ENCODE measurements around the gene MRPL38. TPM values are rescaled to one million over a fixed set of nuclear protein-coding genes. Genes with fewer than 3 reads are reported as not detected.

The MRPL38 gene
- total RNA-seq, 2 experiments from 2014 or later, result 112 to 198 TPM

- H3K4me2 ChIP-seq (ENCODE audit: low read length), result peak overlapping the region; percentile 91
- peak overlapping the region; percentile 71 for H3K4me3 ChIP-seq (ENCODE audit: low read depth, low read length, poor library complexity, severe bottlenecking)
- no TSS peak for BruUV-seq (replicated peaks)
- no peaks in the 10 kb centered on the region for H3K9me2 ChIP-seq (ENCODE audit: insufficient read depth, low read length)
- H3K79me2 ChIP-seq (ENCODE audit: insufficient read depth, low read depth, low read length), result no peaks in the 10 kb centered on the region
- ChIA-PET POLR2A (interaction anchor here (0.6 to 3.5 kb wide), 12 partner anchors 9 to 892 kb away, joined by 3 to 28 read pairs (median 5); partner anchors contain the start of gene WBP2), CTCF (ENCODE audit: unreplicated experiment) (interaction anchor here (0.6 to 1.3 kb wide), 9 partner anchors 11 to 625 kb away, joined by 3 to 6 read pairs (median 4); no protein-coding TSS in a partner anchor)
- TF ChIP-seq EZH2phosphoT487 (IDR thresholded peaks at IDR 0.05; ENCODE audit: borderline replicate concordance, low read depth, low read length) (no peak), CTCF (conservative IDR thresholded peaks at IDR 0.05; ENCODE audit: low read length) (no peak)
- 0 out of 2 replicates have a peak, but pooled peaks cover 7% of the 10 kb centered on the region for H3K36me3 ChIP-seq (ENCODE audit: insufficient read depth, low read length)
- peak overlapping the region; percentile 82 for H3K27ac ChIP-seq (ENCODE audit: low read depth, low read length, poor library complexity, severe bottlenecking)
- no peak for DNase-seq (ENCODE audit: low spot score)
- intact Hi-C loops (cut with micrococcal nuclease; ENCODE audit: unreplicated experiment), result loop anchor here (1.0 kb wide), 3 partner anchors 20 to 103 kb away; partner anchors contain the start of genes ACOX1, TEN1, TRIM65 and WBP2
- peak overlapping the region; percentile 70 for H2AFZ ChIP-seq (ENCODE audit: low read length)
- H3K4me1 ChIP-seq (ENCODE audit: insufficient read depth, low read length, poor library complexity, severe bottlenecking), result peaks cover 41% of the 10 kb centered on the region
- H3K9me3 ChIP-seq (ENCODE audit: low read length), result no peaks in the 10 kb centered on the region
- H4K20me1 ChIP-seq (ENCODE audit: insufficient read depth, low read length), result no peaks in the 10 kb centered on the region
These were observed 28.8 kb downstream of the MRPL38 start for GRCh38 chr17:75875940-75876189.

DNA sequence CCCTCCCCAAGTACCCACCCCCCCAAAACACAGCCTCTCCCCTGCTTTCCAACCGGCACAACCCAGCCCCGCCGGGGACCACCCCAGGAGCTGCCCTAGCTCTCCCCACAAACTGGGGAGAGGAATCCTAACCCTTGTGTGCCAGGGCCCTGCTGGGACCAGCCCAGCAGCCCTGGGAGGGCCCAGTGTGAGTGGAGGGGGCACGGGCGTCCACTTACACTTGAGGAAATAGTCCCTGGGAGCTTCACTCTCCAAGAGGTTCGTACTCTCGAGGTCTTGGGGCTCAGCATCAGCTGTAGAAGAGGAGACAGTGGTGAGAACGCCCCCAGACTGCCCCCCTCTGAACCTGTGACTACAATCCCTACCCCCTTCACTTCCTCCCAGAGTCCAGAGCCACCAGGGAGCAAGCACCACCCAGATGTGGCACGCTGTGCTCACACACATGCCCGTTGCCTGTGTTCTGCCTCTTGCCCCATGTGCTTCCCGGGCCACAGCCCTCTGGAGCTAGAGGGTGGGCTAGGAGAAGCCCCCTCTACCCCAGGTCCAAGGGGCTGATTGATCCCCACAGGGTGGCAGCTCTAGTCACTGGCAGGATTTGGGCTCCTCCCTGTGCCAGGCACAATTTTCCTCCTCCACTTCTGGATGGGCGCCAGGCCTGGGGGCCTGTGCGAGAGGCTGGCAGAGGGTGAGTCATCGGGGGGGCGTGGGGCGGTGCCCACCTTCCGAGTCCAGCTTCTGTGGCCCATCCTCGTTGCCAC lies 29.3 kb downstream of the MRPL38 start:
- intact Hi-C loops (cut with micrococcal nuclease; ENCODE audit: unreplicated experiment), result no loop called here
- Histone ChIP-seq H3K9me3 (ENCODE audit: low read length) (no peaks in the 10 kb centered on the region), H3K4me2 (ENCODE audit: low read length) (peak overlapping the region; percentile 91), H3K27ac (ENCODE audit: low read depth, low read length, poor library complexity, severe bottlenecking) (peak overlapping the region; percentile 82), H2AFZ (ENCODE audit: low read length) (peak overlapping the region; percentile 70), H3K4me1 (ENCODE audit: insufficient read depth, low read length, poor library complexity, severe bottlenecking) (peaks cover 41% of the 10 kb centered on the region), H3K79me2 (ENCODE audit: insufficient read depth, low read depth, low read length) (no peaks in the 10 kb centered on the region), H3K4me3 (ENCODE audit: low read depth, low read length, poor library complexity, severe bottlenecking) (peak overlapping the region; percentile 71), H3K36me3 (ENCODE audit: insufficient read depth, low read length) (0 out of 2 replicates have a peak, but pooled peaks cover 7% of the 10 kb centered on the region), H3K9me2 (ENCODE audit: insufficient read depth, low read length) (no peaks in the 10 kb centered on the region), H4K20me1 (ENCODE audit: insufficient read depth, low read length) (no peaks in the 10 kb centered on the region)
- TF ChIP-seq EZH2phosphoT487 (IDR thresholded peaks at IDR 0.05; ENCODE audit: borderline replicate concordance, low read depth, low read length), result no peak
- TF ChIP-seq CTCF (conservative IDR thresholded peaks at IDR 0.05; ENCODE audit: low read length), result no peak
- DNase-seq (ENCODE audit: low spot score), result no peak
- CTCF ChIA-PET (ENCODE audit: unreplicated experiment), result interaction anchor here (0.6 to 1.3 kb wide), 11 partner anchors 11 to 625 kb away, joined by 3 to 17 read pairs (median 4); no protein-coding TSS in a partner anchor
- POLR2A ChIA-PET, result interaction anchor here (0.6 to 3.5 kb wide), 13 partner anchors 8 to 892 kb away, joined by 3 to 28 read pairs (median 5); partner anchors contain the start of gene WBP2
- no TSS peak for BruUV-seq (replicated peaks)
